Ascending aorta (tissue), 2 donors: Measurements from ENCODE around the gene MAGI3. TPM values are rescaled to one million over a fixed set of nuclear protein-coding genes. Genes with fewer than 3 reads are reported as not detected.
"Not testable (repeated sequence)": the region's sequence is repeated elsewhere in the genome, so short reads cannot be mapped to it uniquely, and the experiment has no call there.

Experiments used
- DNase-seq, 2 donors: peaks; one replicate each; pipeline ENCODE4 v3.0.0-alpha.2; 2019; ENCODE audit warnings: low spot score in 2 of 2
- H3K27ac ChIP-seq, 2 donors: fragments of 200-600 bp; sonication (generic); one replicate each; pipeline ENCODE4 v1.5.1; 2016 to 2017; ENCODE audit warnings: mild to moderate bottlenecking in 1 of 2
- H3K27me3 ChIP-seq: fragments of 200-600 bp; sonication (generic); one replicate; pipeline ENCODE4 v1.5.1; 2017
- H3K36me3 ChIP-seq, 2 donors: fragments of 200-600 bp; sonication (generic); one replicate each; pipeline ENCODE4 v1.5.1; 2016
- H3K4me1 ChIP-seq, 2 donors: fragments of 200-600 bp; sonication (generic); one replicate each; pipeline ENCODE4 v1.5.1; 2016 to 2017; ENCODE audit warnings: mild to moderate bottlenecking in 1 of 2
- H3K4me3 ChIP-seq, 2 donors: fragments of 200-600 bp; sonication (generic); one replicate each; pipeline ENCODE4 v1.5.1; 2016 to 2017; ENCODE audit warnings: mild to moderate bottlenecking in 1 of 2
- H3K9me3 ChIP-seq, 2 donors: fragments of 200-600 bp; sonication (generic); one replicate each; pipeline ENCODE4 v1.5.1; 2016
- CTCF ChIP-seq, 3 experiments: fragments of 200-600 bp in 2 of 3; fragments of 450-650 bp in 1 of 3; sonication (generic) in 2 of 3; IDR thresholded peaks; one replicate each; pipeline ENCODE4 v1.5.1; 2016 to 2019; ENCODE audit warnings: antibody characterized with exemption in 3 of 3, mild to moderate bottlenecking in 1 of 3, moderate library complexity in 1 of 3
- intact Hi-C: fragments of 100-400 bp; cut with DNase I; formaldehyde crosslinking; loops from one replicate; pipeline ENCODE4 v1.15.1; 2023
- total RNA-seq: library from RNA; depleted of rRNA; stranded (reverse); fragments of >200 nt; gene quantifications from one replicate; pipeline ENCODE4 v1.1.0, GENCODE V29; 2016

MAGI3 gene
- total RNA-seq, 1 donor from 2014 or later, result 14.9 TPM

GRCh38 chr1:113399062-113399583 is 8.8 kb downstream of the MAGI3 start:
- H3K4me3 ChIP-seq, result no peak overlapping the region
- intact Hi-C loops, result no loop called here
- DNase-seq, result no peak
- H3K36me3 ChIP-seq, result no peaks in the 10 kb centered on the region
- H3K27ac ChIP-seq, result no peak overlapping the region
- H3K27me3 ChIP-seq, result no peaks in the 10 kb centered on the region
- no peak for TF ChIP-seq CTCF (IDR thresholded peaks at IDR 0.05)
- H3K9me3 ChIP-seq, result no peaks in the 10 kb centered on the region
- no peaks in the 10 kb centered on the region for H3K4me1 ChIP-seq

GRCh38 chr1:113401067-113401466 is 10.8 kb downstream of the MAGI3 start:
- Histone ChIP-seq H3K4me1 (no peaks in the 10 kb centered on the region), H3K9me3 (no peaks in the 10 kb centered on the region), H3K36me3 (no peaks in the 10 kb centered on the region), H3K27me3 (no peaks in the 10 kb centered on the region), H3K27ac (no peak overlapping the region), H3K4me3 (no peak overlapping the region)
- TF ChIP-seq CTCF (IDR thresholded peaks at IDR 0.05), result no peak
- intact Hi-C loops, result no loop called here
- DNase-seq, result no peak

- intact Hi-C loops, result no loop called here
- no peaks in the 10 kb centered on the region for H3K9me3 ChIP-seq
- TF ChIP-seq CTCF (IDR thresholded peaks at IDR 0.05), result no peak
- no peaks in the 10 kb centered on the region for H3K27me3 ChIP-seq
- no peak overlapping the region for H3K27ac ChIP-seq
- H3K4me1 ChIP-seq, result no peaks in the 10 kb centered on the region
- H3K4me3 ChIP-seq, result no peak overlapping the region
- no peaks in the 10 kb centered on the region for H3K36me3 ChIP-seq
- no peak for DNase-seq
Observed at GRCh38 chr1:113401728-113402127, 11.4 kb downstream of the MAGI3 start.

- no peaks in the 10 kb centered on the region for H3K36me3 ChIP-seq
- no peaks in the 10 kb centered on the region for H3K9me3 ChIP-seq
- TF ChIP-seq CTCF (IDR thresholded peaks at IDR 0.05), result no peak
- intact Hi-C loops, result no loop called here
- H3K4me1 ChIP-seq, result no peaks in the 10 kb centered on the region
- no peak overlapping the region for H3K27ac ChIP-seq
- no peak for DNase-seq
- H3K27me3 ChIP-seq, result no peaks in the 10 kb centered on the region
- no peak overlapping the region for H3K4me3 ChIP-seq
Observed at GRCh38 chr1:113403065-113403464, 12.8 kb downstream of the MAGI3 start.

- DNase-seq, result no peak
- H3K27ac ChIP-seq, result no peak overlapping the region
- H3K27me3 ChIP-seq, result no peaks in the 10 kb centered on the region
- H3K36me3 ChIP-seq, result no peaks in the 10 kb centered on the region
- intact Hi-C loops, result no loop called here
- H3K4me1 ChIP-seq, result peaks cover 0 to 3% of the 10 kb centered on the region in 2 donors
- no peaks in the 10 kb centered on the region for H3K9me3 ChIP-seq
- H3K4me3 ChIP-seq, result no peak overlapping the region
- no peak for TF ChIP-seq CTCF (IDR thresholded peaks at IDR 0.05)
Observed at GRCh38 chr1:113405573-113405972, 15.3 kb downstream of the MAGI3 start.

GRCh38 chr1:113406149-113406548 is 15.8 kb downstream of the MAGI3 start:
- H3K36me3 ChIP-seq, H3K4me1 ChIP-seq, H3K27me3 ChIP-seq, H3K27ac ChIP-seq, DNase-seq, intact Hi-C loops, H3K4me3 ChIP-seq, H3K9me3 ChIP-seq: not testable (repeated sequence)
